ENCODE data around the gene COL8A1.
"Not testable (repeated sequence)": the region's sequence is repeated elsewhere in the genome, so short reads cannot be mapped to it uniquely, and the experiment has no call there.

COL8A1 gene

GRCh38 chr3:99829844-99830243, 191.4 kb downstream of the COL8A1 start:
- TF ChIP-seq CTCF (conservative IDR thresholded peaks at IDR 0.05) (no peak), ZFX (IDR thresholded peaks at IDR 0.05) (no peak)

GRCh38 chr3:99833617-99834205, 195.3 kb downstream of the COL8A1 start:
- no peak for TF ChIP-seq CTCF (conservative IDR thresholded peaks at IDR 0.05)
- no peak for TF ChIP-seq ZFX (IDR thresholded peaks at IDR 0.05)
- no peak overlapping the region for H3K27ac ChIP-seq

More at GRCh38 chr3:99829844-99830243, 191.4 kb downstream of the COL8A1 start:
- H3K27ac ChIP-seq, result no peak overlapping the region

GRCh38 chr3:99834211-99834957, 196.0 kb downstream of the COL8A1 start:
- TF ChIP-seq ZFX (IDR thresholded peaks at IDR 0.05) (no peak), CTCF (conservative IDR thresholded peaks at IDR 0.05) (no peak)
- no peak overlapping the region for H3K27ac ChIP-seq

GRCh38 chr3:99836681-99837080, 198.3 kb downstream of the COL8A1 start:
- TF ChIP-seq ZFX (IDR thresholded peaks at IDR 0.05), result no peak
- TF ChIP-seq CTCF (conservative IDR thresholded peaks at IDR 0.05), result no peak
- H3K27ac ChIP-seq, result no peak overlapping the region

GRCh38 chr3:99837715-99838114, 199.3 kb downstream of the COL8A1 start:
- no peak for TF ChIP-seq ZFX (IDR thresholded peaks at IDR 0.05)
- no peak for TF ChIP-seq CTCF (conservative IDR thresholded peaks at IDR 0.05)
- H3K27ac ChIP-seq, result no peak overlapping the region

- TF ChIP-seq CTCF (conservative IDR thresholded peaks at IDR 0.05) (no peak), ZFX (IDR thresholded peaks at IDR 0.05) (no peak)
- no peak overlapping the region for H3K27ac ChIP-seq
These were observed 200.4 kb downstream of the COL8A1 start for GRCh38 chr3:99838755-99839154.

- no peak for TF ChIP-seq ZFX (IDR thresholded peaks at IDR 0.05)
- no peak for TF ChIP-seq CTCF (conservative IDR thresholded peaks at IDR 0.05)
- no peak overlapping the region for H3K27ac ChIP-seq
These were observed 201.2 kb downstream of the COL8A1 start for GRCh38 chr3:99839613-99840012.

- not testable (repeated sequence) for H3K27ac ChIP-seq
These were observed 203.6 kb downstream of the COL8A1 start for GRCh38 chr3:99841949-99842348.

All from C4-2B (cell line).